Hepatocyte (in vitro differentiated cells): ENCODE measurements around the gene OPRM1.

Experiments
- CTCF ChIP-seq: fragments of 200-600 bp; sonication (generic); IDR thresholded peaks from 2 replicates; pipeline ENCODE4 v1.5.1; 2016; ENCODE audit warnings: antibody characterized with exemption, mild to moderate bottlenecking; ENCODE audit not compliant: poor library complexity
- EZH2phosphoT487 ChIP-seq: fragments of 200-600 bp; sonication (generic); IDR thresholded peaks from one replicate; pipeline ENCODE4 v1.6.1; 2018; ENCODE audit warnings: antibody characterized with exemption, mild to moderate bottlenecking, low read depth, moderate library complexity; ENCODE audit not compliant: unreplicated experiment, severe bottlenecking

- no peak for TF ChIP-seq CTCF
- no peak for TF ChIP-seq EZH2phosphoT487
Observed at GRCh38 chr6:154071236-154071635, 32.2 kb downstream of the OPRM1 start.
